ENCODE results near the gene PARD3B.

DNA sequence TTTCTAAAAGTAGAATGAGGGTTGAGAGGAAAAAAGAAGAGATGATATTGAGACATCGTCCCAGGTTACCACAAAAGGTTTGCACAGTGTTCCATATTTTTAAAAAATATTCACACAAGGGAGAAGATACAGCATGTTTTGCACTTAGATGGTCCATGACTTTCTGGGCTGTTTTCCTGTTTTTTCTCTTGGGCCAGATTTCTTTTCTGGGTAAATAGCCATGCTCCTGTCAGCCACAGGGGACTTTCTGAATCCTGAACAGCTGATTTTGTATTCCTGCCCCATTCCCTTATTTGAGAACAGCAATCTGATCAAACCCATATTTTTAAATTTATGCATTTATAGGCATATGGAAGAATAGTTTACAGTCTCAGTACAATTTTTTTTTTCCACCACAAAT, 951.1 kb downstream of the PARD3B start:
- TF ChIP-seq EZH2 (IDR thresholded peaks at IDR 0.05; ENCODE audit: low read length, unreplicated experiment): no peak
- TF ChIP-seq, protein P1, sequence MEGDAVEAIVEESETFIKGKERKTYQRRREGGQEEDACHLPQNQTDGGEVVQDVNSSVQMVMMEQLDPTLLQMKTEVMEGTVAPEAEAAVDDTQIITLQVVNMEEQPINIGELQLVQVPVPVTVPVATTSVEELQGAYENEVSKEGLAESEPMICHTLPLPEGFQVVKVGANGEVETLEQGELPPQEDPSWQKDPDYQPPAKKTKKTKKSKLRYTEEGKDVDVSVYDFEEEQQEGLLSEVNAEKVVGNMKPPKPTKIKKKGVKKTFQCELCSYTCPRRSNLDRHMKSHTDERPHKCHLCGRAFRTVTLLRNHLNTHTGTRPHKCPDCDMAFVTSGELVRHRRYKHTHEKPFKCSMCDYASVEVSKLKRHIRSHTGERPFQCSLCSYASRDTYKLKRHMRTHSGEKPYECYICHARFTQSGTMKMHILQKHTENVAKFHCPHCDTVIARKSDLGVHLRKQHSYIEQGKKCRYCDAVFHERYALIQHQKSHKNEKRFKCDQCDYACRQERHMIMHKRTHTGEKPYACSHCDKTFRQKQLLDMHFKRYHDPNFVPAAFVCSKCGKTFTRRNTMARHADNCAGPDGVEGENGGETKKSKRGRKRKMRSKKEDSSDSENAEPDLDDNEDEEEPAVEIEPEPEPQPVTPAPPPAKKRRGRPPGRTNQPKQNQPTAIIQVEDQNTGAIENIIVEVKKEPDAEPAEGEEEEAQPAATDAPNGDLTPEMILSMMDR (conservative IDR thresholded peaks at IDR 0.05; ENCODE audit: low read depth, low read length): no peak

Measured in PC-3 (cell line).